ENCODE measurements around the gene KICS2. TPM values are rescaled to one million over a fixed set of nuclear protein-coding genes. Genes with fewer than 3 reads are reported as not detected.

Gene KICS2
- total RNA-seq, 1 donor from 2014 or later = 3.8 TPM

DNA sequence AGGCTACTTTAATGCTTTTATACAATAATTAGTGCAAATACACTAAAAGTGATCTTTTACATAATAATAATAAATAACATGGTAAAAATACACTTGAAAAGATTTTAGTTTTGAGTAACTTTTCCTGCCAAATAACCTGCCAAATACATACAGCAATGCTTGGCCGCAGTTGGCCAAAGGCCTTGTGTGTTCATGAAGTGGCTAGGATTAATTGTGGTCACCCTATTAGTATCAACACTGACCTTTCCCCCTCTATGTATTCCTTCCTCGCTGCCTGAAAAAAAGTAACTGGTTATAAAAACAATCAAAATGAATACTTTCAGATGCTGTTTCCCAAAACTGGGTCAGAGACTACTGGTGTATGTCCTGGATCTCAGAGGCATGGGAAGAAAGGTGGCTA, 34.3 kb downstream of the KICS2 start:
- H3K79me2 ChIP-seq (ENCODE audit: insufficient read depth, low read length) = no peaks in the 10 kb centered on the region
- H3K4me3 ChIP-seq (ENCODE audit: insufficient read depth, low read depth, low read length) = no peak overlapping the region
- no peaks in the 10 kb centered on the region for H4K20me1 ChIP-seq (ENCODE audit: insufficient read depth, low read length)
- Mint-ChIP-seq H3K4me1 (ENCODE audit: low read depth, unreplicated experiment) (peaks cover 29% of the 10 kb centered on the region), H3K27ac (ENCODE audit: unreplicated experiment) (peak overlapping the region; percentile 15), H3K4me3 (ENCODE audit: unreplicated experiment) (no peak overlapping the region), H3K27me3 (ENCODE audit: low read depth, unreplicated experiment) (no peaks in the 10 kb centered on the region), H3K36me3 (ENCODE audit: low read depth, unreplicated experiment) (peaks cover 1% of the 10 kb centered on the region), H3K9me3 (ENCODE audit: unreplicated experiment) (no peaks in the 10 kb centered on the region)
- no peaks in the 10 kb centered on the region for H3K9me3 ChIP-seq (ENCODE audit: insufficient read depth, low read depth, low read length)
- H3K27me3 ChIP-seq (ENCODE audit: insufficient read depth, low read length) = no peaks in the 10 kb centered on the region
- H3K27ac ChIP-seq (ENCODE audit: low read depth, low read length) = no peak overlapping the region
- peak overlapping the region; percentile 74 for H3K4me2 ChIP-seq (ENCODE audit: low read length)
- no peak overlapping the region for H2AFZ ChIP-seq (ENCODE audit: low read depth, low read length)
- DNase-seq (ENCODE audit: low read depth) (no peak), FAIRE-seq (no peak)
- TF ChIP-seq, protein P1, sequence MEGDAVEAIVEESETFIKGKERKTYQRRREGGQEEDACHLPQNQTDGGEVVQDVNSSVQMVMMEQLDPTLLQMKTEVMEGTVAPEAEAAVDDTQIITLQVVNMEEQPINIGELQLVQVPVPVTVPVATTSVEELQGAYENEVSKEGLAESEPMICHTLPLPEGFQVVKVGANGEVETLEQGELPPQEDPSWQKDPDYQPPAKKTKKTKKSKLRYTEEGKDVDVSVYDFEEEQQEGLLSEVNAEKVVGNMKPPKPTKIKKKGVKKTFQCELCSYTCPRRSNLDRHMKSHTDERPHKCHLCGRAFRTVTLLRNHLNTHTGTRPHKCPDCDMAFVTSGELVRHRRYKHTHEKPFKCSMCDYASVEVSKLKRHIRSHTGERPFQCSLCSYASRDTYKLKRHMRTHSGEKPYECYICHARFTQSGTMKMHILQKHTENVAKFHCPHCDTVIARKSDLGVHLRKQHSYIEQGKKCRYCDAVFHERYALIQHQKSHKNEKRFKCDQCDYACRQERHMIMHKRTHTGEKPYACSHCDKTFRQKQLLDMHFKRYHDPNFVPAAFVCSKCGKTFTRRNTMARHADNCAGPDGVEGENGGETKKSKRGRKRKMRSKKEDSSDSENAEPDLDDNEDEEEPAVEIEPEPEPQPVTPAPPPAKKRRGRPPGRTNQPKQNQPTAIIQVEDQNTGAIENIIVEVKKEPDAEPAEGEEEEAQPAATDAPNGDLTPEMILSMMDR (IDR thresholded peaks at IDR 0.05; ENCODE audit: insufficient read depth, low read depth, low read length) = no peak
- TF ChIP-seq EZH2 (IDR thresholded peaks at IDR 0.05; ENCODE audit: insufficient read depth, low read length) = no peak
- no peaks in the 10 kb centered on the region for H3K36me3 ChIP-seq (ENCODE audit: insufficient read depth, low read length)
- peaks cover 15% of the 10 kb centered on the region for H3K4me1 ChIP-seq (ENCODE audit: insufficient read depth, low read length)
- no peak overlapping the region for H3K9ac ChIP-seq (ENCODE audit: low read length)

DNA sequence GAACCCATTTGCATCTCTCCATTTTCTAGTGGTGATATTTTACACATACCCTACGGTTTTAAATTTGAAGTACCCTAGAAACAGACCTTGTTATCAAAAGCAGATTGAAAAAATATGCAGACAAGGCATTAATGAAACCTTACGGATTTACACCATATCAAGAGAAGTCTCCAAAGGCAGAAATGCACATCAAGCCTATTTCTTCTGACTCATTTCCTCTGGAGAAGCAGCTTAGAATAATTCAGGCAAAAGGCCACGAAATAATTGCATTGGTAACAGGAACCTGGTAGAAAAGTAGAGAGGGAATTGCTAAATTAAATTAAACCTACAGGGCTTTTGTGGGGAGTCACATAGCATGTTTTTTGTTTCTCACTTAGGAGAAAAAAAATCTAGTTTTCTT, 34.7 kb downstream of the KICS2 start:
- Histone ChIP-seq H3K9ac (ENCODE audit: low read length) (peak overlapping the region; percentile 31), H3K79me2 (ENCODE audit: insufficient read depth, low read length) (no peaks in the 10 kb centered on the region), H4K20me1 (ENCODE audit: insufficient read depth, low read length) (no peaks in the 10 kb centered on the region), H3K9me3 (ENCODE audit: insufficient read depth, low read depth, low read length) (no peaks in the 10 kb centered on the region), H3K4me3 (ENCODE audit: insufficient read depth, low read depth, low read length) (peak overlapping the region; percentile 15), H2AFZ (ENCODE audit: low read depth, low read length) (no peak overlapping the region), H3K36me3 (ENCODE audit: insufficient read depth, low read length) (no peaks in the 10 kb centered on the region), H3K4me2 (ENCODE audit: low read length) (peak overlapping the region; percentile 74), H3K27ac (ENCODE audit: low read depth, low read length) (peak overlapping the region; percentile 68), H3K4me1 (ENCODE audit: insufficient read depth, low read length) (peaks cover 17% of the 10 kb centered on the region), H3K27me3 (ENCODE audit: insufficient read depth, low read length) (no peaks in the 10 kb centered on the region)
- Mint-ChIP-seq H3K4me1 (ENCODE audit: low read depth, unreplicated experiment) (peaks cover 32% of the 10 kb centered on the region), H3K27ac (ENCODE audit: unreplicated experiment) (peak overlapping the region; percentile 73), H3K4me3 (ENCODE audit: unreplicated experiment) (no peak overlapping the region), H3K9me3 (ENCODE audit: unreplicated experiment) (no peaks in the 10 kb centered on the region), H3K27me3 (ENCODE audit: low read depth, unreplicated experiment) (no peaks in the 10 kb centered on the region), H3K36me3 (ENCODE audit: low read depth, unreplicated experiment) (no peaks in the 10 kb centered on the region)
- TF ChIP-seq EZH2 (IDR thresholded peaks at IDR 0.05; ENCODE audit: insufficient read depth, low read length) = no peak
- TF ChIP-seq, protein P1 (IDR thresholded peaks at IDR 0.05; ENCODE audit: insufficient read depth, low read depth, low read length) = no peak
- DNase-seq (ENCODE audit: low read depth) (peak; percentile 79), FAIRE-seq (peak; percentile 13)

DNA sequence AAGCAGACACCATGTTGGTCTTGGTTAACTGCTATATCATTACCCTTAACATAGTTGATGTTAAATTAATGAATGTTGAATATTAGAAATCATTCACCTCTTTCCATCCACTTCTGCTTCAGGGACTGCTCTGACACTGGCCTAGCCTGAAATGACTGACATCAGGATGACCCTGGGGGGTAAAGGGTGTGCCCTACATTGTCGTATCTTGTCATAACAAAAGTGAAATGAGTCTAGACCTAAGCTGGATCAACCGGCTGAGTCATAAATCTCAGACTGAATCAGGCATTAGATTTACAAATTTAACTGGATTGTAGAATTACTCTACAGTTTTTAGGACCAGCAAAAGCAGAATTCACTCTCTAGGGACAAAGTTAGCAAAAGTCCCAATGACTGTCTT, 35.3 kb downstream of the KICS2 start:
- Mint-ChIP-seq H3K27ac (ENCODE audit: unreplicated experiment) (peak overlapping the region; percentile 73), H3K9me3 (ENCODE audit: unreplicated experiment) (no peaks in the 10 kb centered on the region), H3K27me3 (ENCODE audit: low read depth, unreplicated experiment) (no peaks in the 10 kb centered on the region), H3K4me1 (ENCODE audit: low read depth, unreplicated experiment) (peaks cover 37% of the 10 kb centered on the region), H3K36me3 (ENCODE audit: low read depth, unreplicated experiment) (no peaks in the 10 kb centered on the region), H3K4me3 (ENCODE audit: unreplicated experiment) (no peak overlapping the region)
- Histone ChIP-seq H3K4me2 (ENCODE audit: low read length) (peak overlapping the region; percentile 74), H3K36me3 (ENCODE audit: insufficient read depth, low read length) (no peaks in the 10 kb centered on the region), H3K79me2 (ENCODE audit: insufficient read depth, low read length) (no peaks in the 10 kb centered on the region), H3K9me3 (ENCODE audit: insufficient read depth, low read depth, low read length) (no peaks in the 10 kb centered on the region), H3K9ac (ENCODE audit: low read length) (peak overlapping the region; percentile 31), H3K4me1 (ENCODE audit: insufficient read depth, low read length) (peaks cover 23% of the 10 kb centered on the region), H2AFZ (ENCODE audit: low read depth, low read length) (no peak overlapping the region), H3K27me3 (ENCODE audit: insufficient read depth, low read length) (no peaks in the 10 kb centered on the region), H4K20me1 (ENCODE audit: insufficient read depth, low read length) (no peaks in the 10 kb centered on the region), H3K4me3 (ENCODE audit: insufficient read depth, low read depth, low read length) (peak overlapping the region; percentile 15), H3K27ac (ENCODE audit: low read depth, low read length) (peak overlapping the region; percentile 68)
- FAIRE-seq (peak; percentile 50), DNase-seq (ENCODE audit: low read depth) (no peak)
- TF ChIP-seq EZH2 (IDR thresholded peaks at IDR 0.05; ENCODE audit: insufficient read depth, low read length) = no peak
- TF ChIP-seq, protein P1 (IDR thresholded peaks at IDR 0.05; ENCODE audit: insufficient read depth, low read depth, low read length) = no peak

Data from astrocyte (in vitro differentiated cells and primary cell).